Neural progenitor cell (in vitro differentiated cells): Measurements from ENCODE around the gene PTH2R. TPM values are rescaled to one million over a fixed set of nuclear protein-coding genes. Genes with fewer than 3 reads are reported as not detected.
"Not testable (repeated sequence)": the region's sequence is repeated elsewhere in the genome, so short reads cannot be mapped to it uniquely, and the experiment has no call there.

Source experiments
- DNase-seq: peaks from one replicate; pipeline ENCODE4 v3.0.0-alpha.2; 2016; ENCODE audit warnings: low spot score
- H2AFZ ChIP-seq: fragments of 200-600 bp; sonication (generic); replicated peaks from 2 replicates; pipeline ENCODE4 v1.6.1; 2016; ENCODE audit warnings: antibody characterized with exemption
- H3F3A ChIP-seq: fragments of 200-600 bp; sonication (generic); 2 replicates; pipeline ENCODE4 v1.6.1; 2016; ENCODE audit warnings: antibody characterized with exemption, low read depth
- H3K27ac ChIP-seq: fragments of 200-600 bp; sonication (generic); 2 replicates; pipeline ENCODE4 v1.5.1; 2016; ENCODE audit warnings: mild to moderate bottlenecking
- H3K27me3 ChIP-seq: fragments of 200-600 bp; sonication (generic); 2 replicates; pipeline ENCODE4 v1.6.1; 2016; ENCODE audit warnings: mild to moderate bottlenecking, moderate library complexity
- H3K36me3 ChIP-seq: fragments of 200-600 bp; sonication (generic); 2 replicates; pipeline ENCODE4 v1.5.1; 2016
- H3K4me1 ChIP-seq: fragments of 200-600 bp; sonication (generic); 2 replicates; pipeline ENCODE4 v1.6.1; 2016; ENCODE audit warnings: mixed run types
- H3K4me2 ChIP-seq: fragments of 200-600 bp; sonication (generic); 2 replicates; pipeline ENCODE4 v1.6.1; 2016
- H3K4me3 ChIP-seq: fragments of 200-600 bp; sonication (generic); 2 replicates; pipeline ENCODE4 v1.5.1; 2016
- H3K79me2 ChIP-seq: fragments of 200-600 bp; sonication (generic); 2 replicates; pipeline ENCODE4 v1.6.1; 2016; ENCODE audit warnings: low read depth
- H3K9ac ChIP-seq: fragments of 200-600 bp; sonication (generic); 2 replicates; pipeline ENCODE4 v1.6.1; 2016
- H3K9me3 ChIP-seq: fragments of 200-600 bp; sonication (generic); 2 replicates; pipeline ENCODE4 v1.5.1; 2016; ENCODE audit warnings: low read depth
- H4K20me1 ChIP-seq: fragments of 200-600 bp; sonication (generic); 2 replicates; pipeline ENCODE4 v1.6.1; 2016; ENCODE audit warnings: low read depth
- H3K27ac Mint-ChIP-seq: 3 replicates; pipeline ENCODE4 v1.8.0; 2021; ENCODE audit warnings: mixed read lengths
- H3K27me3 Mint-ChIP-seq: 2 replicates; pipeline ENCODE4 v1.8.0; 2022; ENCODE audit warnings: low read depth, mild to moderate bottlenecking, inconsistent platforms, moderate library complexity, mixed read lengths; ENCODE audit not compliant: insufficient read depth
- H3K36me3 Mint-ChIP-seq: 3 replicates; pipeline ENCODE4 v1.8.0; 2021; ENCODE audit warnings: mixed read lengths
- H3K4me1 Mint-ChIP-seq: 3 replicates; pipeline ENCODE4 v1.8.0; 2021; ENCODE audit warnings: mixed read lengths
- H3K4me3 Mint-ChIP-seq: 3 replicates; pipeline ENCODE4 v1.8.0; 2021; ENCODE audit warnings: mild to moderate bottlenecking, moderate library complexity, mixed read lengths
- H3K9me3 Mint-ChIP-seq: 3 replicates; pipeline ENCODE4 v1.8.0; 2020; ENCODE audit warnings: mixed read lengths
- CTCF ChIP-seq: fragments of 200-600 bp; sonication (generic); IDR thresholded peaks from 2 replicates; pipeline ENCODE4 v1.5.1; 2017; ENCODE audit warnings: antibody characterized with exemption, mild to moderate bottlenecking
- EZH2 ChIP-seq: fragments of 200-600 bp; sonication (generic); IDR thresholded peaks from 2 replicates; pipeline ENCODE4 v1.6.1; 2017; ENCODE audit warnings: antibody characterized with exemption, mild to moderate bottlenecking, moderate library complexity
- EZH2phosphoT487 ChIP-seq: fragments of 200-600 bp; sonication (generic); IDR thresholded peaks from 2 replicates; pipeline ENCODE4 v1.6.1; 2017; ENCODE audit warnings: antibody characterized with exemption
- total RNA-seq: library from RNA; depleted of rRNA; stranded (reverse); fragments of >200 nt; gene quantifications from 2 replicates; pipeline ENCODE4 v1.2.3, GENCODE V29; 2015; ENCODE audit warnings: low replicate concordance

PTH2R gene
- total RNA-seq, 1 donor from 2014 or later = not detected

- H2AFZ ChIP-seq = no peak overlapping the region
- H3F3A ChIP-seq = no peaks in the 10 kb centered on the region
- no peaks in the 10 kb centered on the region for H3K36me3 ChIP-seq
- no peak overlapping the region for H3K27ac ChIP-seq
- no peaks in the 10 kb centered on the region for H3K36me3 Mint-ChIP-seq
- H3K9me3 ChIP-seq = no peaks in the 10 kb centered on the region
- H3K9ac ChIP-seq = no peak overlapping the region
- H3K27me3 ChIP-seq = no peaks in the 10 kb centered on the region
- TF ChIP-seq CTCF = no peak
- TF ChIP-seq EZH2phosphoT487 = no peak
- no peak for TF ChIP-seq EZH2
- no peak overlapping the region for H3K4me3 ChIP-seq
- peaks cover 22% of the 10 kb centered on the region for H3K9me3 Mint-ChIP-seq
- H3K79me2 ChIP-seq = no peaks in the 10 kb centered on the region
- H3K4me3 Mint-ChIP-seq = no peak overlapping the region
- DNase-seq = no peak
- H3K27ac Mint-ChIP-seq = no peak overlapping the region
- H3K4me2 ChIP-seq = no peak overlapping the region
- H3K4me1 Mint-ChIP-seq = no peaks in the 10 kb centered on the region
- H3K27me3 Mint-ChIP-seq = peaks cover 4% of the 10 kb centered on the region
- H3K4me1 ChIP-seq = peaks cover 14% of the 10 kb centered on the region
- no peaks in the 10 kb centered on the region for H4K20me1 ChIP-seq
Observed at GRCh38 chr2:208509586-208509985, 103.0 kb downstream of the PTH2R start.

- Histone ChIP-seq H3K4me1 (peaks cover 14% of the 10 kb centered on the region), H3K27ac (no peak overlapping the region), H3K4me3 (no peak overlapping the region), H4K20me1 (no peaks in the 10 kb centered on the region), H3K9me3 (no peaks in the 10 kb centered on the region), H3K9ac (no peak overlapping the region), H3F3A (no peaks in the 10 kb centered on the region), H3K79me2 (no peaks in the 10 kb centered on the region), H3K27me3 (no peaks in the 10 kb centered on the region), H3K36me3 (no peaks in the 10 kb centered on the region), H3K4me2 (peak overlapping the region; percentile 23), H2AFZ (peak overlapping the region; percentile 9)
- TF ChIP-seq EZH2 = no peak
- H3K9me3 Mint-ChIP-seq = peaks cover 23% of the 10 kb centered on the region
- no peaks in the 10 kb centered on the region for H3K36me3 Mint-ChIP-seq
- H3K27me3 Mint-ChIP-seq = peaks cover 4% of the 10 kb centered on the region
- H3K27ac Mint-ChIP-seq = no peak overlapping the region
- DNase-seq = peak; percentile 3
- no peak overlapping the region for H3K4me3 Mint-ChIP-seq
- H3K4me1 Mint-ChIP-seq = no peaks in the 10 kb centered on the region
Observed at GRCh38 chr2:208511016-208511415, 104.4 kb downstream of the PTH2R start.

GRCh38 chr2:208511573-208511972 is 105.0 kb downstream of the PTH2R start:
- H3K27ac ChIP-seq = no peak overlapping the region
- H3K9ac ChIP-seq = no peak overlapping the region
- no peak overlapping the region for H3K27ac Mint-ChIP-seq
- no peaks in the 10 kb centered on the region for H3K9me3 ChIP-seq
- H2AFZ ChIP-seq = no peak overlapping the region
- TF ChIP-seq CTCF (no peak), EZH2 (no peak), EZH2phosphoT487 (no peak)
- no peaks in the 10 kb centered on the region for H3K27me3 ChIP-seq
- H3K9me3 Mint-ChIP-seq = peaks cover 21% of the 10 kb centered on the region
- no peaks in the 10 kb centered on the region for H4K20me1 ChIP-seq
- no peaks in the 10 kb centered on the region for H3F3A ChIP-seq
- H3K36me3 Mint-ChIP-seq = no peaks in the 10 kb centered on the region
- peaks cover 14% of the 10 kb centered on the region for H3K4me1 ChIP-seq
- H3K4me3 Mint-ChIP-seq = no peak overlapping the region
- H3K4me1 Mint-ChIP-seq = no peaks in the 10 kb centered on the region
- no peak for DNase-seq
- peaks cover 4% of the 10 kb centered on the region for H3K27me3 Mint-ChIP-seq
- H3K36me3 ChIP-seq = no peaks in the 10 kb centered on the region
- H3K4me2 ChIP-seq = no peak overlapping the region
- no peaks in the 10 kb centered on the region for H3K79me2 ChIP-seq
- no peak overlapping the region for H3K4me3 ChIP-seq

GRCh38 chr2:208515099-208515498 is 108.5 kb downstream of the PTH2R start:
- Mint-ChIP-seq H3K27me3 (peaks cover 2% of the 10 kb centered on the region), H3K27ac (no peak overlapping the region), H3K4me3 (no peak overlapping the region), H3K36me3 (no peaks in the 10 kb centered on the region), H3K9me3 (peaks cover 5% of the 10 kb centered on the region), H3K4me1 (no peaks in the 10 kb centered on the region)
- Histone ChIP-seq H3K27ac (no peak overlapping the region), H3F3A (no peaks in the 10 kb centered on the region), H3K4me1 (peaks cover 12% of the 10 kb centered on the region), H3K36me3 (no peaks in the 10 kb centered on the region), H4K20me1 (no peaks in the 10 kb centered on the region), H3K9me3 (no peaks in the 10 kb centered on the region), H3K79me2 (no peaks in the 10 kb centered on the region), H2AFZ (no peak overlapping the region), H3K9ac (no peak overlapping the region), H3K4me2 (no peak overlapping the region), H3K4me3 (no peak overlapping the region), H3K27me3 (no peaks in the 10 kb centered on the region)
- TF ChIP-seq EZH2phosphoT487 = no peak
- TF ChIP-seq EZH2 = no peak
- TF ChIP-seq CTCF = no peak
- no peak for DNase-seq

- H3K36me3 Mint-ChIP-seq, H3K27ac Mint-ChIP-seq, H3K9ac ChIP-seq, H3K4me1 ChIP-seq, H3K9me3 ChIP-seq, H3K4me3 Mint-ChIP-seq, H3K4me2 ChIP-seq, H3K27me3 ChIP-seq, H4K20me1 ChIP-seq, H3K27me3 Mint-ChIP-seq, H3K4me3 ChIP-seq, H3K36me3 ChIP-seq, H3K4me1 Mint-ChIP-seq, H3K27ac ChIP-seq, H3K79me2 ChIP-seq, DNase-seq, H3F3A ChIP-seq, H2AFZ ChIP-seq: not testable (repeated sequence)
- H3K9me3 Mint-ChIP-seq = peaks cover 15% of the 10 kb centered on the region
Observed at GRCh38 chr2:208523069-208523468, 116.5 kb downstream of the PTH2R start.

- not testable (repeated sequence) for H3K27me3 ChIP-seq, H3K4me1 Mint-ChIP-seq, H4K20me1 ChIP-seq, H3K4me3 ChIP-seq, H3K36me3 Mint-ChIP-seq, H3K27ac ChIP-seq, H3K27me3 Mint-ChIP-seq, H3K27ac Mint-ChIP-seq, H3K79me2 ChIP-seq, DNase-seq, H3K9me3 ChIP-seq, H2AFZ ChIP-seq, H3K36me3 ChIP-seq, H3K4me1 ChIP-seq, H3F3A ChIP-seq, H3K9ac ChIP-seq, H3K4me2 ChIP-seq, H3K4me3 Mint-ChIP-seq
- H3K9me3 Mint-ChIP-seq = peaks cover 18% of the 10 kb centered on the region
Observed at GRCh38 chr2:208525165-208525564, 118.6 kb downstream of the PTH2R start.
